MM.1S (cell line): ENCODE measurements around the gene CELF2.
A peak's percentile ranks its signal among the peaks of the same experiment; 100 is the strongest.

Experiments
- DNase-seq: peaks from one replicate; pipeline ENCODE4 v3.0.0-alpha.2; 2015
- H2AFZ ChIP-seq: fragments of 300-600 bp; sonication (generic); 2 replicates; pipeline ENCODE4 v1.6.0; 2016; ENCODE audit warnings: antibody characterized with exemption, low read length
- H3F3A ChIP-seq: fragments of 300-600 bp; sonication (generic); 2 replicates; pipeline ENCODE4 v1.6.1; 2016; ENCODE audit warnings: mild to moderate bottlenecking, antibody characterized with exemption, low read length, moderate library complexity, mixed read lengths; ENCODE audit not compliant: insufficient read depth
- H3K27ac ChIP-seq: fragments of 300-600 bp; sonication (generic); 2 replicates; pipeline ENCODE4 v1.5.1; 2016; ENCODE audit warnings: mild to moderate bottlenecking, low read length
- H3K27me3 ChIP-seq: fragments of 300-600 bp; sonication (generic); replicated peaks from 2 replicates; pipeline ENCODE4 v1.6.0; 2016; ENCODE audit warnings: low read length; ENCODE audit not compliant: insufficient read depth
- H3K36me3 ChIP-seq: fragments of 300-600 bp; sonication (generic); replicated peaks from 2 replicates; pipeline ENCODE4 v1.6.1; 2016; ENCODE audit warnings: mild to moderate bottlenecking, low read length, mixed read lengths; ENCODE audit not compliant: insufficient read depth
- H3K4me1 ChIP-seq: fragments of 300-600 bp; sonication (generic); 2 replicates; pipeline ENCODE4 v1.6.1; 2016; ENCODE audit warnings: low read length, mixed read lengths
- H3K4me2 ChIP-seq: fragments of 300-600 bp; sonication (generic); 2 replicates; pipeline ENCODE4 v1.6.0; 2016; ENCODE audit warnings: low read depth, low read length
- H3K4me3 ChIP-seq: fragments of 300-600 bp; sonication (generic); 2 replicates; pipeline ENCODE4 v1.5.1; 2016; ENCODE audit warnings: low read length, mixed read lengths
- H3K79me2 ChIP-seq: fragments of 300-600 bp; sonication (generic); 2 replicates; pipeline ENCODE4 v1.6.1; 2016; ENCODE audit warnings: mixed run types, low read length, mixed read lengths
- H3K9ac ChIP-seq: fragments of 300-600 bp; sonication (generic); 2 replicates; pipeline ENCODE4 v1.6.1; 2016; ENCODE audit warnings: low read length, mixed read lengths
- H3K9me2 ChIP-seq: fragments of 300-600 bp; sonication (generic); replicated peaks from 2 replicates; pipeline ENCODE4 v1.6.1; 2016; ENCODE audit warnings: mild to moderate bottlenecking, low read length, mixed read lengths; ENCODE audit not compliant: insufficient read depth
- H3K9me3 ChIP-seq: fragments of 300-600 bp; sonication (generic); replicated peaks from 2 replicates; pipeline ENCODE4 v1.6.1; 2016; ENCODE audit warnings: mild to moderate bottlenecking, low read length, mixed read lengths; ENCODE audit not compliant: insufficient read depth
- H4K20me1 ChIP-seq: fragments of 300-600 bp; sonication (generic); 2 replicates; pipeline ENCODE4 v1.6.1; 2016; ENCODE audit warnings: mild to moderate bottlenecking, low read length, moderate library complexity, mixed read lengths; ENCODE audit not compliant: insufficient read depth
- CTCF ChIP-seq: fragments of 300-600 bp; sonication (generic); IDR thresholded peaks from 2 replicates; pipeline ENCODE4 v1.5.1; 2016; ENCODE audit warnings: antibody characterized with exemption, low read length, mixed read lengths
- EZH2 ChIP-seq: fragments of 300-600 bp; sonication (generic); optimal IDR thresholded peaks from 2 replicates; pipeline ENCODE3; 2017; ENCODE audit warnings: low read depth, mild to moderate bottlenecking, antibody characterized with exemption, low read length, mixed read lengths
- EZH2phosphoT487 ChIP-seq: fragments of 300-600 bp; sonication (generic); IDR thresholded peaks from 2 replicates; pipeline ENCODE4 v1.6.1; 2018; ENCODE audit warnings: antibody characterized with exemption, low read length

CELF2 gene

GRCh38 chr10:11149807-11150141 is 132.1 kb downstream of the CELF2 start:
- Histone ChIP-seq H3K9me2 (no peaks in the 10 kb centered on the region), H3K79me2 (peaks cover 100% of the 10 kb centered on the region), H3K9me3 (no peaks in the 10 kb centered on the region), H3K4me2 (peak overlapping the region; percentile 28; the same call in 1 of the 2 replicates), H3K9ac (no peak overlapping the region), H3K4me1 (peaks cover 56% of the 10 kb centered on the region), H4K20me1 (no peaks in the 10 kb centered on the region), H3F3A (peaks cover 11% of the 10 kb centered on the region), H2AFZ (no peak overlapping the region), H3K27me3 (no peaks in the 10 kb centered on the region), H3K4me3 (no peak overlapping the region), H3K36me3 (no peaks in the 10 kb centered on the region), H3K27ac (peak overlapping the region; percentile 30; the same call in 1 of the 2 replicates)
- no peak for DNase-seq
- TF ChIP-seq EZH2, result no peak
- no peak for TF ChIP-seq EZH2phosphoT487
- no peak for TF ChIP-seq CTCF

GRCh38 chr10:11150231-11150731 is 132.6 kb downstream of the CELF2 start:
- H3K27me3 ChIP-seq, result no peaks in the 10 kb centered on the region
- H3K27ac ChIP-seq, result peak overlapping the region; percentile 30; the same call in 1 of the 2 replicates
- H4K20me1 ChIP-seq, result no peaks in the 10 kb centered on the region
- H3K4me2 ChIP-seq, result peak overlapping the region; percentile 28; the same call in 1 of the 2 replicates
- peaks cover 6% of the 10 kb centered on the region for H3F3A ChIP-seq
- peaks cover 100% of the 10 kb centered on the region for H3K79me2 ChIP-seq
- H3K4me3 ChIP-seq, result no peak overlapping the region
- H3K9ac ChIP-seq, result no peak overlapping the region
- peak; percentile 57 for DNase-seq
- H3K4me1 ChIP-seq, result peaks cover 51% of the 10 kb centered on the region
- H3K9me3 ChIP-seq, result no peaks in the 10 kb centered on the region
- no peak overlapping the region for H2AFZ ChIP-seq
- H3K9me2 ChIP-seq, result no peaks in the 10 kb centered on the region
- no peak for TF ChIP-seq EZH2phosphoT487
- no peak for TF ChIP-seq EZH2
- TF ChIP-seq CTCF, result no peak
- no peaks in the 10 kb centered on the region for H3K36me3 ChIP-seq

GRCh38 chr10:11150879-11151415 is 133.3 kb downstream of the CELF2 start:
- DNase-seq, result no peak
- H3K9ac ChIP-seq, result no peak overlapping the region
- H3F3A ChIP-seq, result no peaks in the 10 kb centered on the region; the same call in none of the 2 replicates
- TF ChIP-seq EZH2 (no peak), CTCF (no peak), EZH2phosphoT487 (no peak)
- peaks cover 100% of the 10 kb centered on the region for H3K79me2 ChIP-seq
- peak overlapping the region; percentile 30; the same call in 1 of the 2 replicates for H3K27ac ChIP-seq
- H3K36me3 ChIP-seq, result no peaks in the 10 kb centered on the region
- H3K9me2 ChIP-seq, result no peaks in the 10 kb centered on the region
- no peak overlapping the region for H3K4me3 ChIP-seq
- H3K27me3 ChIP-seq, result no peaks in the 10 kb centered on the region
- H2AFZ ChIP-seq, result no peak overlapping the region
- peaks cover 46% of the 10 kb centered on the region for H3K4me1 ChIP-seq
- no peaks in the 10 kb centered on the region for H3K9me3 ChIP-seq
- H3K4me2 ChIP-seq, result peak overlapping the region; percentile 28; the same call in 1 of the 2 replicates
- no peaks in the 10 kb centered on the region for H4K20me1 ChIP-seq
